ENCODE measurements around the gene MPPED1.

GRCh38 chr22:43451371-43452050 lies 39.7 kb downstream of the MPPED1 start:
- no peak for TF ChIP-seq POLR2AphosphoS5 (IDR thresholded peaks at IDR 0.05)
- no peak for TF ChIP-seq CTCF (IDR thresholded peaks at IDR 0.05)
- TF ChIP-seq EP300 (IDR thresholded peaks at IDR 0.05), result no peak
- no peak for TF ChIP-seq POLR2A (IDR thresholded peaks at IDR 0.05)
